GM23338 (cell line): ENCODE results near the gene RAB3GAP2. TPM values are rescaled to one million over a fixed set of nuclear protein-coding genes. Genes with fewer than 3 reads are reported as not detected.
A peak's percentile ranks its signal among the peaks of the same experiment; 100 is the strongest.

Source experiments
- ATAC-seq: fragments of 200-7000 bp; cut with Tn5 transposase; 3 replicates; pipeline ENCODE4 v1.9.1; 2020
- DNase-seq: peaks from one replicate; pipeline ENCODE4 v3.0.0-alpha.2; 2015; ENCODE audit warnings: low spot score
- H2AFZ ChIP-seq: fragments of 200-600 bp; sonication (generic); 2 replicates; pipeline ENCODE4 v1.8.0; 2016; ENCODE audit warnings: antibody characterized with exemption, mild to moderate bottlenecking, moderate library complexity
- H3F3A ChIP-seq: fragments of 200-600 bp; sonication (generic); replicated peaks from 2 replicates; pipeline ENCODE4 v1.8.0; 2017; ENCODE audit warnings: antibody characterized with exemption, mixed run types, low read depth
- H3K27ac ChIP-seq: fragments of 200-600 bp; sonication (generic); 2 replicates; pipeline ENCODE4 v1.6.1; 2016; ENCODE audit warnings: low read depth
- H3K27me3 ChIP-seq: fragments of 200-600 bp; sonication (generic); 2 replicates; pipeline ENCODE4 v1.8.0; 2016; ENCODE audit warnings: mild to moderate bottlenecking, mixed run types, moderate library complexity; ENCODE audit not compliant: insufficient read depth
- H3K36me3 ChIP-seq: fragments of 200-600 bp; sonication (generic); 2 replicates; pipeline ENCODE4 v1.8.0; 2016; ENCODE audit warnings: mild to moderate bottlenecking; ENCODE audit not compliant: insufficient read depth
- H3K4me1 ChIP-seq: fragments of 200-600 bp; sonication (generic); 2 replicates; pipeline ENCODE4 v1.8.0; 2016; ENCODE audit warnings: mild to moderate bottlenecking, moderate library complexity; ENCODE audit not compliant: insufficient read depth
- H3K4me2 ChIP-seq: fragments of 200-600 bp; sonication (generic); 2 replicates; pipeline ENCODE4 v1.7.1; 2017; ENCODE audit warnings: mixed run types
- H3K4me3 ChIP-seq: fragments of 200-600 bp; sonication (generic); 2 replicates; pipeline ENCODE4 v1.6.1; 2016; ENCODE audit warnings: mixed run types
- H3K79me2 ChIP-seq: fragments of 200-600 bp; sonication (generic); replicated peaks from 2 replicates; pipeline ENCODE4 v1.8.0; 2017; ENCODE audit warnings: mild to moderate bottlenecking; ENCODE audit not compliant: insufficient read depth
- H3K9me2 ChIP-seq: fragments of 200-600 bp; sonication (generic); 2 replicates; pipeline ENCODE4 v1.8.0; 2017; ENCODE audit not compliant: insufficient read depth
- H4K20me1 ChIP-seq: fragments of 200-600 bp; sonication (generic); replicated peaks from 2 replicates; pipeline ENCODE4 v1.8.0; 2017; ENCODE audit warnings: mild to moderate bottlenecking; ENCODE audit not compliant: insufficient read depth
- H3K27ac Mint-ChIP-seq: 2 replicates; pipeline ENCODE4 v1.8.0; 2020; ENCODE audit warnings: inconsistent platforms, mild to moderate bottlenecking, moderate library complexity, mixed read lengths
- H3K27me3 Mint-ChIP-seq: 3 replicates; pipeline ENCODE4 v1.8.0; 2022; ENCODE audit warnings: low read depth, mild to moderate bottlenecking, moderate library complexity, mixed read lengths, inconsistent platforms; ENCODE audit not compliant: insufficient read depth, poor library complexity
- H3K36me3 Mint-ChIP-seq: 3 replicates; pipeline ENCODE4 v1.8.0; 2021; ENCODE audit warnings: low read depth, mild to moderate bottlenecking, inconsistent platforms, moderate library complexity, mixed read lengths
- H3K4me1 Mint-ChIP-seq: 3 replicates; pipeline ENCODE4 v1.8.0; 2020; ENCODE audit warnings: mild to moderate bottlenecking, inconsistent platforms, mixed read lengths
- H3K4me3 Mint-ChIP-seq: 3 replicates; pipeline ENCODE4 v1.8.0; 2021; ENCODE audit warnings: moderate library complexity, mild to moderate bottlenecking, inconsistent platforms, mixed read lengths
- H3K9me3 Mint-ChIP-seq: 3 replicates; pipeline ENCODE4 v1.8.0; 2020; ENCODE audit warnings: moderate library complexity, mild to moderate bottlenecking, inconsistent platforms, mixed read lengths
- CREB1 ChIP-seq: fragments of 250-450 bp; sonication (Bioruptor Pico); IDR thresholded peaks from 2 replicates; pipeline ENCODE4 v1.5.0; 2020; ENCODE audit warnings: low read depth, mild to moderate bottlenecking, moderate library complexity
- EZH2phosphoT487 ChIP-seq: fragments of 200-600 bp; sonication (generic); IDR thresholded peaks from one replicate; pipeline ENCODE4 v1.8.1; 2018; ENCODE audit warnings: antibody characterized with exemption; ENCODE audit not compliant: unreplicated experiment
- JUNB ChIP-seq: IDR thresholded peaks from one replicate; pipeline ENCODE4 v1.6.1; 2016; ENCODE audit warnings: antibody characterized with exemption; ENCODE audit not compliant: unreplicated experiment
- NANOG ChIP-seq: IDR thresholded peaks from 2 replicates; pipeline ENCODE4 v1.6.1; 2016; ENCODE audit warnings: antibody characterized with exemption, borderline replicate concordance
- STAT1 ChIP-seq: IDR thresholded peaks from one replicate; pipeline ENCODE4 v1.6.1; 2016; ENCODE audit warnings: antibody characterized with exemption; ENCODE audit not compliant: unreplicated experiment
- ZNF331 ChIP-seq: fragments of 250-450 bp; sonication (Bioruptor Pico); IDR thresholded peaks from 2 replicates; pipeline ENCODE4 v1.5.0; 2020; ENCODE audit warnings: low read depth, mild to moderate bottlenecking, moderate library complexity
- polyA plus RNA-seq: library from polyadenylated mRNA; unstranded; fragments of >200 nt; fragmentation: Nextera tagmentation; extraction: Ambion mirVana; gene quantifications from 2 replicates; pipeline ENCODE4 v1.2.1, GENCODE V29; 2016
- total RNA-seq: library from RNA; depleted of rRNA; stranded (reverse); fragments of >200 nt; shearing (Covaris generic); gene quantifications from 2 replicates; pipeline ENCODE4 v1.2.3, GENCODE V29; 2014
- TF ChIP-seq, protein P1 (sequence below): fragments of 250-450 bp; sonication (Bioruptor Pico); IDR thresholded peaks from 2 replicates; pipeline ENCODE4 v1.5.0; 2020; ENCODE audit warnings: mild to moderate bottlenecking, moderate library complexity
- TF ChIP-seq, protein P2 (sequence below): IDR thresholded peaks from one replicate; pipeline ENCODE4 v1.6.1; 2018; ENCODE audit warnings: antibody characterized with exemption; ENCODE audit not compliant: unreplicated experiment
- TF ChIP-seq, protein P3 (sequence below): IDR thresholded peaks from 2 replicates; pipeline ENCODE4 v1.6.1; 2016; ENCODE audit warnings: antibody characterized with exemption
- TF ChIP-seq, protein P4 (sequence below), 2 experiments: fragments of 200-600 bp in 1 of 2; sonication (generic) in 1 of 2; conservative IDR thresholded peaks; 2 replicates each; pipeline versions ENCODE4 v1.5.1 to v1.6.1; 2016 to 2017; ENCODE audit warnings: antibody characterized with exemption in 2 of 2, low read depth in 2 of 2, mild to moderate bottlenecking in 2 of 2, moderate library complexity in 1 of 2

Gene RAB3GAP2
- total and polyA plus RNA-seq, 2 experiments from 2014 or later = 19.4 to 44.6 TPM

DNA sequence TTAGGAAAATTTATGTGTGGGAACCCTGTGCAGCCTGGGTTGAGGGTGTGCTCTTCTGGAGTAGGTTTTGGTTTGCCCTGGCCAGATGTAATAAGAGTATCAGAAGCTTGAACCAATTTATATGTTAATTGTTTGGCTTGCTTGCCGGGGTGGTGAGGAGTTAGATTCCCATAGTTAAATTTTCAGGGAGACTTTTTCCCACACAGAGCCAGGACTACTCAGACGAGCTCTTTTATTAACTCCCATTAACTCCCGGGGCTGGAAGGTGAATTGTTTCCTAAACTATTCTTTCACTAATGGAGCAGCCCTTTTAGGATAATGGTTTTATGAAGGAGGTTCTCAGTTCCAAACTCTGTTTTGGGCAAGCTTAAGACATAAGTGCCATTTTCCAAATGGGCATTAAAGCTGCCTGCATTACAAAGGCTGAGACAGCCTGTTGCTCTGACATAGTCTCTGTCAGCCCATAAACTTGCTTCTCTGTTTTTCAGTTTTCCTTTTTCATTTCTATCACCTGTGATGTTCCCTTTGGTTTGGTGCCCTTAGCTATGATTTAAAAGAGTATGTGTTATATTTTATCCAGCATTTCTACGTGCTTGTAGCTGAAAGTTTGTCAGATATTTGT lies 18.0 kb upstream of the RAB3GAP2 start:
- Mint-ChIP-seq H3K9me3 (no peaks in the 10 kb centered on the region), H3K27ac (peak overlapping the region; percentile 84), H3K4me1 (peaks cover 23% of the 10 kb centered on the region), H3K36me3 (no peaks in the 10 kb centered on the region), H3K27me3 (peaks cover 2% of the 10 kb centered on the region), H3K4me3 (peak overlapping the region; percentile 50)
- ATAC-seq (peak; percentile 92), DNase-seq (peak; percentile 49)
- peak overlapping the region; percentile 10; the same call in 1 of the 2 replicates for H3K27ac ChIP-seq
- H3K79me2 ChIP-seq = no peaks in the 10 kb centered on the region
- no peaks in the 10 kb centered on the region for H3K27me3 ChIP-seq
- H3K9me2 ChIP-seq = no peaks in the 10 kb centered on the region
- H3K4me3 ChIP-seq = peak overlapping the region; percentile 30
- no peak overlapping the region for H2AFZ ChIP-seq
- TF ChIP-seq CREB1 (CRISPR knock-in tag) (no peak), JUNB (no peak), EZH2phosphoT487 (no peak), STAT1 (no peak), NANOG (no peak), ZNF331 (no peak)
- TF ChIP-seq, protein P1, sequence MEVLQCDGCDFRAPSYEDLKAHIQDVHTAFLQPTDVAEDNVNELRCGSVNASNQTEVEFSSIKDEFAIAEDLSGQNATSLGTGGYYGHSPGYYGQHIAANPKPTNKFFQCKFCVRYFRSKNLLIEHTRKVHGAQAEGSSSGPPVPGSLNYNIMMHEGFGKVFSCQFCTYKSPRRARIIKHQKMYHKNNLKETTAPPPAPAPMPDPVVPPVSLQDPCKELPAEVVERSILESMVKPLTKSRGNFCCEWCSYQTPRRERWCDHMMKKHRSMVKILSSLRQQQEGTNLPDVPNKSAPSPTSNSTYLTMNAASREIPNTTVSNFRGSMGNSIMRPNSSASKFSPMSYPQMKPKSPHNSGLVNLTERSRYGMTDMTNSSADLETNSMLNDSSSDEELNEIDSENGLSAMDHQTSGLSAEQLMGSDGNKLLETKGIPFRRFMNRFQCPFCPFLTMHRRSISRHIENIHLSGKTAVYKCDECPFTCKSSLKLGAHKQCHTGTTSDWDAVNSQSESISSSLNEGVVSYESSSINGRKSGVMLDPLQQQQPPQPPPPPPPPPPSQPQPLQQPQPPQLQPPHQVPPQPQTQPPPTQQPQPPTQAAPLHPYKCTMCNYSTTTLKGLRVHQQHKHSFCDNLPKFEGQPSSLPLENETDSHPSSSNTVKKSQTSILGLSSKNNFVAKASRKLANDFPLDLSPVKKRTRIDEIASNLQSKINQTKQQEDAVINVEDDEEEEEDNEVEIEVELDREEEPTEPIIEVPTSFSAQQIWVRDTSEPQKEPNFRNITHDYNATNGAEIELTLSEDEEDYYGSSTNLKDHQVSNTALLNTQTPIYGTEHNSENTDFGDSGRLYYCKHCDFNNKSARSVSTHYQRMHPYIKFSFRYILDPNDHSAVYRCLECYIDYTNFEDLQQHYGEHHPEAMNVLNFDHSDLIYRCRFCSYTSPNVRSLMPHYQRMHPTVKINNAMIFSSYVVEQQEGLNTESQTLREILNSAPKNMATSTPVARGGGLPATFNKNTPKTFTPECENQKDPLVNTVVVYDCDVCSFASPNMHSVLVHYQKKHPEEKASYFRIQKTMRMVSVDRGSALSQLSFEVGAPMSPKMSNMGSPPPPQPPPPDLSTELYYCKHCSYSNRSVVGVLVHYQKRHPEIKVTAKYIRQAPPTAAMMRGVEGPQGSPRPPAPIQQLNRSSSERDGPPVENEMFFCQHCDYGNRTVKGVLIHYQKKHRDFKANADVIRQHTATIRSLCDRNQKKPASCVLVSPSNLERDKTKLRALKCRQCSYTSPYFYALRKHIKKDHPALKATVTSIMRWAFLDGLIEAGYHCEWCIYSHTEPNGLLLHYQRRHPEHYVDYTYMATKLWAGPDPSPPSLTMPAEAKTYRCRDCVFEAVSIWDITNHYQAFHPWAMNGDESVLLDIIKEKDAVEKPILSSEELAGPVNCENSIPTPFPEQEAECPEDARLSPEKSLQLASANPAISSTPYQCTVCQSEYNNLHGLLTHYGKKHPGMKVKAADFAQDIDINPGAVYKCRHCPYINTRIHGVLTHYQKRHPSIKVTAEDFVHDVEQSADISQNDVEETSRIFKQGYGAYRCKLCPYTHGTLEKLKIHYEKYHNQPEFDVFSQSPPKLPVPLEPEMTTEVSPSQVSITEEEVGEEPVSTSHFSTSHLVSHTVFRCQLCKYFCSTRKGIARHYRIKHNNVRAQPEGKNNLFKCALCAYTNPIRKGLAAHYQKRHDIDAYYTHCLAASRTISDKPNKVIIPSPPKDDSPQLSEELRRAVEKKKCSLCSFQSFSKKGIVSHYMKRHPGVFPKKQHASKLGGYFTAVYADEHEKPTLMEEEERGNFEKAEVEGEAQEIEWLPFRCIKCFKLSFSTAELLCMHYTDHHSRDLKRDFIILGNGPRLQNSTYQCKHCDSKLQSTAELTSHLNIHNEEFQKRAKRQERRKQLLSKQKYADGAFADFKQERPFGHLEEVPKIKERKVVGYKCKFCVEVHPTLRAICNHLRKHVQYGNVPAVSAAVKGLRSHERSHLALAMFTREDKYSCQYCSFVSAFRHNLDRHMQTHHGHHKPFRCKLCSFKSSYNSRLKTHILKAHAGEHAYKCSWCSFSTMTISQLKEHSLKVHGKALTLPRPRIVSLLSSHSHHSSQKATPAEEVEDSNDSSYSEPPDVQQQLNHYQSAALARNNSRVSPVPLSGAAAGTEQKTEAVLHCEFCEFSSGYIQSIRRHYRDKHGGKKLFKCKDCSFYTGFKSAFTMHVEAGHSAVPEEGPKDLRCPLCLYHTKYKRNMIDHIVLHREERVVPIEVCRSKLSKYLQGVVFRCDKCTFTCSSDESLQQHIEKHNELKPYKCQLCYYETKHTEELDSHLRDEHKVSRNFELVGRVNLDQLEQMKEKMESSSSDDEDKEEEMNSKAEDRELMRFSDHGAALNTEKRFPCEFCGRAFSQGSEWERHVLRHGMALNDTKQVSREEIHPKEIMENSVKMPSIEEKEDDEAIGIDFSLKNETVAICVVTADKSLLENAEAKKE (CRISPR knock-in tag) = no peak
- TF ChIP-seq, protein P2, sequence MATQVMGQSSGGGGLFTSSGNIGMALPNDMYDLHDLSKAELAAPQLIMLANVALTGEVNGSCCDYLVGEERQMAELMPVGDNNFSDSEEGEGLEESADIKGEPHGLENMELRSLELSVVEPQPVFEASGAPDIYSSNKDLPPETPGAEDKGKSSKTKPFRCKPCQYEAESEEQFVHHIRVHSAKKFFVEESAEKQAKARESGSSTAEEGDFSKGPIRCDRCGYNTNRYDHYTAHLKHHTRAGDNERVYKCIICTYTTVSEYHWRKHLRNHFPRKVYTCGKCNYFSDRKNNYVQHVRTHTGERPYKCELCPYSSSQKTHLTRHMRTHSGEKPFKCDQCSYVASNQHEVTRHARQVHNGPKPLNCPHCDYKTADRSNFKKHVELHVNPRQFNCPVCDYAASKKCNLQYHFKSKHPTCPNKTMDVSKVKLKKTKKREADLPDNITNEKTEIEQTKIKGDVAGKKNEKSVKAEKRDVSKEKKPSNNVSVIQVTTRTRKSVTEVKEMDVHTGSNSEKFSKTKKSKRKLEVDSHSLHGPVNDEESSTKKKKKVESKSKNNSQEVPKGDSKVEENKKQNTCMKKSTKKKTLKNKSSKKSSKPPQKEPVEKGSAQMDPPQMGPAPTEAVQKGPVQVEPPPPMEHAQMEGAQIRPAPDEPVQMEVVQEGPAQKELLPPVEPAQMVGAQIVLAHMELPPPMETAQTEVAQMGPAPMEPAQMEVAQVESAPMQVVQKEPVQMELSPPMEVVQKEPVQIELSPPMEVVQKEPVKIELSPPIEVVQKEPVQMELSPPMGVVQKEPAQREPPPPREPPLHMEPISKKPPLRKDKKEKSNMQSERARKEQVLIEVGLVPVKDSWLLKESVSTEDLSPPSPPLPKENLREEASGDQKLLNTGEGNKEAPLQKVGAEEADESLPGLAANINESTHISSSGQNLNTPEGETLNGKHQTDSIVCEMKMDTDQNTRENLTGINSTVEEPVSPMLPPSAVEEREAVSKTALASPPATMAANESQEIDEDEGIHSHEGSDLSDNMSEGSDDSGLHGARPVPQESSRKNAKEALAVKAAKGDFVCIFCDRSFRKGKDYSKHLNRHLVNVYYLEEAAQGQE = no peak
- TF ChIP-seq, protein P3, sequence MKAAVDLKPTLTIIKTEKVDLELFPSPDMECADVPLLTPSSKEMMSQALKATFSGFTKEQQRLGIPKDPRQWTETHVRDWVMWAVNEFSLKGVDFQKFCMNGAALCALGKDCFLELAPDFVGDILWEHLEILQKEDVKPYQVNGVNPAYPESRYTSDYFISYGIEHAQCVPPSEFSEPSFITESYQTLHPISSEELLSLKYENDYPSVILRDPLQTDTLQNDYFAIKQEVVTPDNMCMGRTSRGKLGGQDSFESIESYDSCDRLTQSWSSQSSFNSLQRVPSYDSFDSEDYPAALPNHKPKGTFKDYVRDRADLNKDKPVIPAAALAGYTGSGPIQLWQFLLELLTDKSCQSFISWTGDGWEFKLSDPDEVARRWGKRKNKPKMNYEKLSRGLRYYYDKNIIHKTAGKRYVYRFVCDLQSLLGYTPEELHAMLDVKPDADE = no peak
- TF ChIP-seq, protein P4, sequence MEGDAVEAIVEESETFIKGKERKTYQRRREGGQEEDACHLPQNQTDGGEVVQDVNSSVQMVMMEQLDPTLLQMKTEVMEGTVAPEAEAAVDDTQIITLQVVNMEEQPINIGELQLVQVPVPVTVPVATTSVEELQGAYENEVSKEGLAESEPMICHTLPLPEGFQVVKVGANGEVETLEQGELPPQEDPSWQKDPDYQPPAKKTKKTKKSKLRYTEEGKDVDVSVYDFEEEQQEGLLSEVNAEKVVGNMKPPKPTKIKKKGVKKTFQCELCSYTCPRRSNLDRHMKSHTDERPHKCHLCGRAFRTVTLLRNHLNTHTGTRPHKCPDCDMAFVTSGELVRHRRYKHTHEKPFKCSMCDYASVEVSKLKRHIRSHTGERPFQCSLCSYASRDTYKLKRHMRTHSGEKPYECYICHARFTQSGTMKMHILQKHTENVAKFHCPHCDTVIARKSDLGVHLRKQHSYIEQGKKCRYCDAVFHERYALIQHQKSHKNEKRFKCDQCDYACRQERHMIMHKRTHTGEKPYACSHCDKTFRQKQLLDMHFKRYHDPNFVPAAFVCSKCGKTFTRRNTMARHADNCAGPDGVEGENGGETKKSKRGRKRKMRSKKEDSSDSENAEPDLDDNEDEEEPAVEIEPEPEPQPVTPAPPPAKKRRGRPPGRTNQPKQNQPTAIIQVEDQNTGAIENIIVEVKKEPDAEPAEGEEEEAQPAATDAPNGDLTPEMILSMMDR (conservative IDR thresholded peaks at IDR 0.05; ENCODE audit: low read depth in 2 of 2) = no peak
- H4K20me1 ChIP-seq = no peaks in the 10 kb centered on the region
- peak overlapping the region; percentile 45 for H3K4me2 ChIP-seq
- H3K4me1 ChIP-seq = peaks cover 20% of the 10 kb centered on the region
- no peaks in the 10 kb centered on the region for H3F3A ChIP-seq
- H3K36me3 ChIP-seq = no peaks in the 10 kb centered on the region
